Stimulated activated CD4-positive, alpha-beta T cell treated with anti-CD3 and anti-CD28 coated beads, Interleukin-2, amount 100 ng/mL, for 48 hours (primary cell): ENCODE measurements around the gene CUX1.
"Not testable (repeated sequence)": the region's sequence is repeated elsewhere in the genome, so short reads cannot be mapped to it uniquely, and the experiment has no call there.

Source experiments
- DNase-seq, 2 donors: peaks; one replicate each; pipeline ENCODE4 v3.0.0-alpha.2; 2020

The CUX1 gene

GRCh38 chr7:102169651-102170392, 352.4 kb downstream of the CUX1 start:
- no peak for DNase-seq

- DNase-seq, result no peak
Measured at GRCh38 chr7:102170393-102170970, 353.1 kb downstream of the CUX1 start.

- DNase-seq, result no peak
Measured at GRCh38 chr7:102173669-102174068, 356.2 kb downstream of the CUX1 start.

- DNase-seq, result no peak
Measured at GRCh38 chr7:102175423-102176170, 358.2 kb downstream of the CUX1 start.

- no peak for DNase-seq
Measured at GRCh38 chr7:102178410-102178809, 361.0 kb downstream of the CUX1 start.

GRCh38 chr7:102180727-102181126, 363.3 kb downstream of the CUX1 start:
- DNase-seq, result no peak

- DNase-seq, result no peak
Measured at GRCh38 chr7:102181517-102181916, 364.1 kb downstream of the CUX1 start.

- no peak for DNase-seq
Measured at GRCh38 chr7:102182016-102182415, 364.6 kb downstream of the CUX1 start.

- DNase-seq, result not testable (repeated sequence)
Measured at GRCh38 chr7:102183848-102184247, 366.4 kb downstream of the CUX1 start.

GRCh38 chr7:102184303-102184702, 366.9 kb downstream of the CUX1 start:
- DNase-seq, result no peak

GRCh38 chr7:102185796-102186195, 368.4 kb downstream of the CUX1 start:
- DNase-seq, result no peak

- DNase-seq, result no peak
Measured at GRCh38 chr7:102186306-102186705, 368.9 kb downstream of the CUX1 start.

GRCh38 chr7:102188746-102189145, 371.3 kb downstream of the CUX1 start:
- DNase-seq, result no peak

GRCh38 chr7:102189756-102190155, 372.3 kb downstream of the CUX1 start:
- DNase-seq, result no peak

GRCh38 chr7:102190776-102191350, 373.4 kb downstream of the CUX1 start:
- DNase-seq, result no peak

GRCh38 chr7:102191556-102192379, 374.3 kb downstream of the CUX1 start:
- no peak for DNase-seq

- no peak for DNase-seq
Measured at GRCh38 chr7:102192790-102193189, 375.4 kb downstream of the CUX1 start.

- no peak for DNase-seq
Measured at GRCh38 chr7:102193806-102194205, 376.4 kb downstream of the CUX1 start.

GRCh38 chr7:102195361-102195760, 377.9 kb downstream of the CUX1 start:
- DNase-seq, result no peak

- no peak for DNase-seq
Measured at GRCh38 chr7:102196028-102196427, 378.6 kb downstream of the CUX1 start.

GRCh38 chr7:102197161-102197560, 379.7 kb downstream of the CUX1 start:
- DNase-seq, result no peak

GRCh38 chr7:102197599-102197998, 380.2 kb downstream of the CUX1 start:
- DNase-seq, result no peak
